Raji (cell line): ENCODE measurements around the gene RBP3.

Experiments
- POLR2A ChIP-seq: IDR thresholded peaks from 2 replicates; pipeline ENCODE4 v1.6.1; 2011; ENCODE audit warnings: low read depth, low read length, control low read depth; ENCODE audit not compliant: insufficient read depth

The RBP3 gene

GRCh38 chr10:47348138-47348651, at the start of gene RBP3:
Gene RBP3, plus strand, starts transcription at chr10:47348363. Its CDS starts 122 bp downstream, at chr10:47348485.
- no peak for TF ChIP-seq POLR2A

GRCh38 chr10:47298715-47299114, 49.4 kb upstream of the RBP3 start:
- TF ChIP-seq POLR2A = no peak

GRCh38 chr10:47299611-47300428, 48.3 kb upstream of the RBP3 start, which contains the start of gene GDF10:
Gene GDF10, plus strand, starts transcription at chr10:47300197. Its CDS starts 455 bp downstream, at chr10:47300652.
- TF ChIP-seq POLR2A = no peak

GRCh38 chr10:47300429-47300931, 47.7 kb upstream of the RBP3 start:
- TF ChIP-seq POLR2A = no peak

GRCh38 chr10:47301833-47302232, 46.3 kb upstream of the RBP3 start:
- no peak for TF ChIP-seq POLR2A

GRCh38 chr10:47303105-47303504, 45.1 kb upstream of the RBP3 start:
- no peak for TF ChIP-seq POLR2A

- no peak for TF ChIP-seq POLR2A
Measured at GRCh38 chr10:47303866-47304265, 44.3 kb upstream of the RBP3 start.

- no peak for TF ChIP-seq POLR2A
Measured at GRCh38 chr10:47305566-47305965, 42.6 kb upstream of the RBP3 start.

GRCh38 chr10:47306387-47307210, 41.6 kb upstream of the RBP3 start:
- TF ChIP-seq POLR2A = no peak

GRCh38 chr10:47307381-47307780, 40.8 kb upstream of the RBP3 start:
- TF ChIP-seq POLR2A = no peak

- TF ChIP-seq POLR2A = no peak
Measured at GRCh38 chr10:47308775-47309174, 39.4 kb upstream of the RBP3 start.

GRCh38 chr10:47309408-47310089, 38.6 kb upstream of the RBP3 start:
- no peak for TF ChIP-seq POLR2A

- no peak for TF ChIP-seq POLR2A
Measured at GRCh38 chr10:47310090-47310505, 38.1 kb upstream of the RBP3 start.

- no peak for TF ChIP-seq POLR2A
Measured at GRCh38 chr10:47311193-47311931, 36.8 kb upstream of the RBP3 start.

- no peak for TF ChIP-seq POLR2A
Measured at GRCh38 chr10:47311932-47312662, 36.1 kb upstream of the RBP3 start.
